HepG2 (cell line): ENCODE results near the gene KIAA0232. TPM values are rescaled to one million over a fixed set of nuclear protein-coding genes. Genes with fewer than 3 reads are reported as not detected.

Experiments used
- ATAC-seq: fragments of 200-7000 bp; cut with Tn5 transposase; 3 replicates; pipeline ENCODE4 v1.9.1; 2020; ENCODE audit warnings: mild to moderate bottlenecking, moderate library complexity
- BruUV-seq: library from RNA; stranded (reverse); fragments of 400-500 nt; replicated peaks from 2 replicates; lab custom pipeline; 2021; lab: Mats Ljungman, UMichigan
- CTCF ChIA-PET: fragments of 300-600 bp; formaldehyde crosslinking; extraction: SDS; loops from one replicate; lab custom pipeline; 2021; ENCODE audit warnings: low total read pairs, inconsistent platforms, low intra/inter-chr PET ratio; lab: Yijun Ruan, JAX
- POLR2A ChIA-PET: fragments of 350-600 bp; sonication (Branson Sonifier 250); formaldehyde crosslinking; loops from one replicate; lab custom pipeline; 2020; ENCODE audit warnings: antibody characterized with exemption, inconsistent platforms; lab: Yijun Ruan, JAX
- DNase-seq: peaks from one replicate; pipeline ENCODE4 v3.0.0-alpha.2; 2015; ENCODE audit warnings: low spot score
- FAIRE-seq: peaks from 3 replicates; lab custom pipeline; 2011; peaks lifted over from hg19 to GRCh38; lab: Jason Lieb, UNC
- H2AFZ ChIP-seq: one replicate; pipeline ENCODE4 v1.6.1; 2011; ENCODE audit warnings: low read length, inconsistent platforms
- H3K27ac ChIP-seq: fragments of 300-600 bp; 3 replicates; pipeline ENCODE4 v1.8.0; 2011; ENCODE audit warnings: mixed run types, mild to moderate bottlenecking, mixed read lengths, low read length, inconsistent platforms; ENCODE audit not compliant: insufficient read depth; ENCODE audit errors: extremely low read length
- H3K27me3 ChIP-seq, 2 experiments: fragments of 200-600 bp in 1 of 2; 2 replicates in 1 of 2; 3 replicates in 1 of 2; pipeline versions ENCODE4 v1.6.0 to v1.8.0; 2011; ENCODE audit warnings: low read length in 2 of 2, mild to moderate bottlenecking in 2 of 2, moderate library complexity in 2 of 2, inconsistent platforms in 1 of 2; ENCODE audit not compliant: insufficient read depth in 2 of 2, control insufficient read depth in 1 of 2
- H3K36me3 ChIP-seq, 2 experiments: fragments of 200-600 bp in 1 of 2; replicated peaks in 1 of 2; 2 replicates in 1 of 2; 3 replicates in 1 of 2; pipeline versions ENCODE4 v1.5.1 to v1.8.0; 2011; ENCODE audit warnings: low read length in 2 of 2, inconsistent platforms in 1 of 2; ENCODE audit not compliant: insufficient read depth in 2 of 2, control insufficient read depth in 1 of 2
- H3K4me1 ChIP-seq: 2 replicates; pipeline ENCODE4 v1.5.1; 2012; ENCODE audit warnings: low read length, inconsistent platforms; ENCODE audit not compliant: insufficient read depth
- H3K4me2 ChIP-seq: 2 replicates; pipeline ENCODE4 v1.6.0; 2011; ENCODE audit warnings: low read depth, low read length, inconsistent platforms
- H3K4me3 ChIP-seq, 3 experiments: fragments of 200-600 bp in 1 of 3; sonication (generic), shearing (Covaris generic) in 1 of 3; replicated peaks in 1 of 3; 2 replicates each; pipeline ENCODE4 v1.5.1; 2011 to 2016; ENCODE audit warnings: low read length in 3 of 3, inconsistent platforms in 2 of 3, low read depth in 2 of 3, mild to moderate bottlenecking in 2 of 3, control low read depth in 1 of 3, mixed read lengths in 1 of 3; ENCODE audit not compliant: insufficient read depth in 1 of 3
- H3K79me2 ChIP-seq: one replicate; pipeline ENCODE4 v1.6.1; 2011; ENCODE audit warnings: low read length, inconsistent platforms; ENCODE audit not compliant: insufficient read depth
- H3K9ac ChIP-seq: 2 replicates; pipeline ENCODE4 v1.6.0; 2011; ENCODE audit warnings: mild to moderate bottlenecking, low read depth, low read length, inconsistent platforms; ENCODE audit not compliant: insufficient read depth
- H3K9me3 ChIP-seq: 2 replicates; pipeline ENCODE4 v1.5.1; 2012; ENCODE audit warnings: mild to moderate bottlenecking, low read length
- H4K20me1 ChIP-seq: 2 replicates; pipeline ENCODE4 v1.6.0; 2011; ENCODE audit warnings: inconsistent platforms, mild to moderate bottlenecking, low read length, moderate library complexity; ENCODE audit not compliant: insufficient read depth
- ATF7-NPFF ChIP-seq: sonication (generic); formaldehyde crosslinking; IDR thresholded peaks from 2 replicates; pipeline ENCODE4 v1.8.1; 2023; ENCODE audit warnings: mild to moderate bottlenecking, low read depth, missing genetic modification reagents, moderate library complexity
- JUND ChIP-seq: sonication (generic); formaldehyde crosslinking; IDR thresholded peaks from 2 replicates; pipeline ENCODE4 v1.8.0; 2022; ENCODE audit warnings: mild to moderate bottlenecking, missing genetic modification reagents
- MIER2 ChIP-seq: IDR thresholded peaks from 2 replicates; pipeline ENCODE4 v1.6.1; 2016; ENCODE audit warnings: missing biosample characterization, missing genetic modification reagents
- RARA ChIP-seq: IDR thresholded peaks from 2 replicates; pipeline ENCODE4 v1.6.1; 2016; ENCODE audit warnings: missing genetic modification reagents, missing compliant biosample characterization
- REL ChIP-seq: sonication (generic); formaldehyde crosslinking; conservative IDR thresholded peaks from 2 replicates; pipeline ENCODE4 v1.8.0; 2022; ENCODE audit warnings: mild to moderate bottlenecking, missing genetic modification reagents, moderate library complexity
- SALL1 ChIP-seq: sonication (generic); formaldehyde crosslinking; IDR thresholded peaks from 2 replicates; pipeline ENCODE4 v1.8.0; 2022; ENCODE audit warnings: mild to moderate bottlenecking, missing genetic modification reagents
- THYN1 ChIP-seq: sonication (generic); formaldehyde crosslinking; IDR thresholded peaks from 2 replicates; pipeline ENCODE4 v1.8.1; 2023; ENCODE audit warnings: low read depth, mild to moderate bottlenecking, moderate library complexity, missing genetic modification reagents, borderline replicate concordance
- WGBS: methylation state at CpG from one replicate; pipeline ENCODE4 v1.1.6; 2017; ENCODE audit warnings: low lambda C conversion rate; 5-methylcytosine and 5-hydroxymethylcytosine counted together
- in situ Hi-C: cut with HindIII; loops from 2 replicates; pipeline ENCODE4 v1.10.0; 2017; ENCODE audit warnings: low pct_unique_long_range_greater_than_20kb; ENCODE audit not compliant: extremely low pct_ligation_motif_present
- intact Hi-C: fragments of 100-400 bp; cut with micrococcal nuclease; formaldehyde crosslinking; loops from one replicate; pipeline ENCODE4 v1.10.0; 2022; ENCODE audit not compliant: unreplicated experiment
- polyA plus RNA-seq, 8 experiments: library from polyadenylated mRNA; depleted of rRNA in 3 of 8; stranded (reverse) in 7 of 8; unstranded in 1 of 8; fragments of >200 nt; fragmentation: Illumina TruSeq in 4 of 8; extraction: Trizol in 4 of 8; gene quantifications; 2 replicates each; pipeline versions ENCODE4 v1.2.1 to v1.2.3, GENCODE V29; 2011 to 2016; ENCODE audit warnings: low read depth in 4 of 8, missing spikeins in 1 of 8, mixed read lengths in 1 of 8; ENCODE audit not compliant: insufficient read depth in 1 of 8
- total RNA-seq, 5 experiments: library from RNA; depleted of rRNA; stranded (reverse); fragments of >200 nt; fragmentation: Illumina TruSeq; extraction: Trizol; gene quantifications; 2 replicates each; pipeline ENCODE4 v1.2.3, GENCODE V29; 2016; ENCODE audit warnings: low read depth in 1 of 5
- TF ChIP-seq, protein P1 (sequence below): sonication (generic); formaldehyde crosslinking; IDR thresholded peaks from 2 replicates; pipeline ENCODE4 v1.4.0; 2020; ENCODE audit warnings: mild to moderate bottlenecking, missing genetic modification reagents
- TF ChIP-seq, protein P2 (sequence below): fragments of 450-650 bp; IDR thresholded peaks from 2 replicates; pipeline ENCODE4 v1.6.1; 2016
- TF ChIP-seq, protein P3 (sequence below): sonication (generic); formaldehyde crosslinking; IDR thresholded peaks from 2 replicates; pipeline ENCODE4 v1.5.1; 2020; ENCODE audit warnings: missing genetic modification reagents, mild to moderate bottlenecking, borderline replicate concordance
- TF ChIP-seq, protein P4 (sequence below): sonication (generic); formaldehyde crosslinking; IDR thresholded peaks from 2 replicates; pipeline ENCODE4 v1.5.1; 2020; ENCODE audit warnings: mild to moderate bottlenecking, missing genetic modification reagents
- TF ChIP-seq, protein P5 (sequence below): sonication (generic); formaldehyde crosslinking; IDR thresholded peaks from 2 replicates; pipeline ENCODE4 v1.8.0; 2022; ENCODE audit warnings: mild to moderate bottlenecking, missing genetic modification reagents, moderate library complexity
- TF ChIP-seq, protein P6 (sequence below): sonication (generic); formaldehyde crosslinking; IDR thresholded peaks from 2 replicates; pipeline ENCODE4 v1.8.1; 2023; ENCODE audit warnings: missing genetic modification reagents, mild to moderate bottlenecking, borderline replicate concordance

The KIAA0232 gene
- total and polyA plus RNA-seq, 2 of the 13 experiments (the other 11 are each of a cell fraction or from before 2014, with no cell fraction given) = 7.8 to 17.1 TPM

DNA sequence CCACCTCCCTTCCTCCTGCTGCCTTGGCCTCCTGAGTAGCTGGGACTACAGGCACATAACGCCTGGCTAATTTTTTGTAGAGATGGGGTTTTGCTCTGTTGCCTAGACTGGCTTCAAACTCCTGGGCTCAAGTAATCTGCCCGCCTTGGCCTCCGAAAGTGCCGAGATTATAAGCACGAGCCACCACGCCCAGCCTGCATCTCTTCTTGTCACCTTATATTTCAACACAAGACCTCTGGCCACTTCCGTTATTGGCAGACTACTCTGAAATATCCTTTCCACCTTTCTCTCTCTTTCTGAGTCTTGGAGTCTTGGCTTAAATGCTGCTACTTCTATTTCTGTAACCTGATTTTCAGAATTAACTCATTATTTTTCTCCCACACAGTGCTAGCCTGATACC, 5.6 kb downstream of the KIAA0232 start:
- no peak overlapping the region for H3K4me2 ChIP-seq
- no peaks in the 10 kb centered on the region; a peak in 1 of 5 replicates for H3K27me3 ChIP-seq
- H4K20me1 ChIP-seq = peaks cover 50% of the 10 kb centered on the region
- intact Hi-C loops = no loop called here
- in situ Hi-C loops = no loop called here
- no peak overlapping the region for H3K27ac ChIP-seq
- CTCF ChIA-PET = no interaction called here
- no TSS peak for BruUV-seq
- H3K9ac ChIP-seq = no peak overlapping the region
- H3K4me3 ChIP-seq = no peak overlapping the region
- ATAC-seq (no peak), DNase-seq (no peak), FAIRE-seq (no peak)
- no peaks in the 10 kb centered on the region for H3K9me3 ChIP-seq
- POLR2A ChIA-PET = no interaction called here
- H2AFZ ChIP-seq = no peak overlapping the region
- H3K79me2 ChIP-seq = peaks cover 94% of the 10 kb centered on the region
- H3K36me3 ChIP-seq = peaks cover 1 to 29% of the 10 kb centered on the region in 2 experiments; a peak in 4 of 5 replicates
- WGBS = 92% methylated on average over 7 of the region's 7 CpGs
- peaks cover 22% of the 10 kb centered on the region for H3K4me1 ChIP-seq
- TF ChIP-seq REL (CRISPR knock-in tag) = no peak
- no peak for TF ChIP-seq MIER2
- TF ChIP-seq, protein P1, sequence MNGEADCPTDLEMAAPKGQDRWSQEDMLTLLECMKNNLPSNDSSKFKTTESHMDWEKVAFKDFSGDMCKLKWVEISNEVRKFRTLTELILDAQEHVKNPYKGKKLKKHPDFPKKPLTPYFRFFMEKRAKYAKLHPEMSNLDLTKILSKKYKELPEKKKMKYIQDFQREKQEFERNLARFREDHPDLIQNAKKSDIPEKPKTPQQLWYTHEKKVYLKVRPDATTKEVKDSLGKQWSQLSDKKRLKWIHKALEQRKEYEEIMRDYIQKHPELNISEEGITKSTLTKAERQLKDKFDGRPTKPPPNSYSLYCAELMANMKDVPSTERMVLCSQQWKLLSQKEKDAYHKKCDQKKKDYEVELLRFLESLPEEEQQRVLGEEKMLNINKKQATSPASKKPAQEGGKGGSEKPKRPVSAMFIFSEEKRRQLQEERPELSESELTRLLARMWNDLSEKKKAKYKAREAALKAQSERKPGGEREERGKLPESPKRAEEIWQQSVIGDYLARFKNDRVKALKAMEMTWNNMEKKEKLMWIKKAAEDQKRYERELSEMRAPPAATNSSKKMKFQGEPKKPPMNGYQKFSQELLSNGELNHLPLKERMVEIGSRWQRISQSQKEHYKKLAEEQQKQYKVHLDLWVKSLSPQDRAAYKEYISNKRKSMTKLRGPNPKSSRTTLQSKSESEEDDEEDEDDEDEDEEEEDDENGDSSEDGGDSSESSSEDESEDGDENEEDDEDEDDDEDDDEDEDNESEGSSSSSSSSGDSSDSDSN (CRISPR knock-in tag) = no peak
- TF ChIP-seq, protein P2, sequence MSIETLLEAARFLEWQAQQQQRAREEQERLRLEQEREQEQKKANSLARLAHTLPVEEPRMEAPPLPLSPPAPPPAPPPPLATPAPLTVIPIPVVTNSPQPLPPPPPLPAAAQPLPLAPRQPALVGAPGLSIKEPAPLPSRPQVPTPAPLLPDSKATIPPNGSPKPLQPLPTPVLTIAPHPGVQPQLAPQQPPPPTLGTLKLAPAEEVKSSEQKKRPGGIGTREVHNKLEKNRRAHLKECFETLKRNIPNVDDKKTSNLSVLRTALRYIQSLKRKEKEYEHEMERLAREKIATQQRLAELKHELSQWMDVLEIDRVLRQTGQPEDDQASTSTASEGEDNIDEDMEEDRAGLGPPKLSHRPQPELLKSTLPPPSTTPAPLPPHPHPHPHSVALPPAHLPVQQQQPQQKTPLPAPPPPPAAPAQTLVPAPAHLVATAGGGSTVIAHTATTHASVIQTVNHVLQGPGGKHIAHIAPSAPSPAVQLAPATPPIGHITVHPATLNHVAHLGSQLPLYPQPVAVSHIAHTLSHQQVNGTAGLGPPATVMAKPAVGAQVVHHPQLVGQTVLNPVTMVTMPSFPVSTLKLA = no peak
- TF ChIP-seq THYN1 (CRISPR knock-in tag) = no peak
- TF ChIP-seq, protein P3, sequence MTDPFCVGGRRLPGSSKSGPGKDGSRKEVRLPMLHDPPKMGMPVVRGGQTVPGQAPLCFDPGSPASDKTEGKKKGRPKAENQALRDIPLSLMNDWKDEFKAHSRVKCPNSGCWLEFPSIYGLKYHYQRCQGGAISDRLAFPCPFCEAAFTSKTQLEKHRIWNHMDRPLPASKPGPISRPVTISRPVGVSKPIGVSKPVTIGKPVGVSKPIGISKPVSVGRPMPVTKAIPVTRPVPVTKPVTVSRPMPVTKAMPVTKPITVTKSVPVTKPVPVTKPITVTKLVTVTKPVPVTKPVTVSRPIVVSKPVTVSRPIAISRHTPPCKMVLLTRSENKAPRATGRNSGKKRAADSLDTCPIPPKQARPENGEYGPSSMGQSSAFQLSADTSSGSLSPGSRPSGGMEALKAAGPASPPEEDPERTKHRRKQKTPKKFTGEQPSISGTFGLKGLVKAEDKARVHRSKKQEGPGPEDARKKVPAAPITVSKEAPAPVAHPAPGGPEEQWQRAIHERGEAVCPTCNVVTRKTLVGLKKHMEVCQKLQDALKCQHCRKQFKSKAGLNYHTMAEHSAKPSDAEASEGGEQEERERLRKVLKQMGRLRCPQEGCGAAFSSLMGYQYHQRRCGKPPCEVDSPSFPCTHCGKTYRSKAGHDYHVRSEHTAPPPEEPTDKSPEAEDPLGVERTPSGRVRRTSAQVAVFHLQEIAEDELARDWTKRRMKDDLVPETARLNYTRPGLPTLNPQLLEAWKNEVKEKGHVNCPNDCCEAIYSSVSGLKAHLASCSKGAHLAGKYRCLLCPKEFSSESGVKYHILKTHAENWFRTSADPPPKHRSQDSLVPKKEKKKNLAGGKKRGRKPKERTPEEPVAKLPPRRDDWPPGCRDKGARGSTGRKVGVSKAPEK (CRISPR knock-in tag) = no peak
- no peak for TF ChIP-seq RARA (CRISPR knock-in tag)
- no peak for TF ChIP-seq SALL1 (CRISPR knock-in tag)
- TF ChIP-seq, protein P4, sequence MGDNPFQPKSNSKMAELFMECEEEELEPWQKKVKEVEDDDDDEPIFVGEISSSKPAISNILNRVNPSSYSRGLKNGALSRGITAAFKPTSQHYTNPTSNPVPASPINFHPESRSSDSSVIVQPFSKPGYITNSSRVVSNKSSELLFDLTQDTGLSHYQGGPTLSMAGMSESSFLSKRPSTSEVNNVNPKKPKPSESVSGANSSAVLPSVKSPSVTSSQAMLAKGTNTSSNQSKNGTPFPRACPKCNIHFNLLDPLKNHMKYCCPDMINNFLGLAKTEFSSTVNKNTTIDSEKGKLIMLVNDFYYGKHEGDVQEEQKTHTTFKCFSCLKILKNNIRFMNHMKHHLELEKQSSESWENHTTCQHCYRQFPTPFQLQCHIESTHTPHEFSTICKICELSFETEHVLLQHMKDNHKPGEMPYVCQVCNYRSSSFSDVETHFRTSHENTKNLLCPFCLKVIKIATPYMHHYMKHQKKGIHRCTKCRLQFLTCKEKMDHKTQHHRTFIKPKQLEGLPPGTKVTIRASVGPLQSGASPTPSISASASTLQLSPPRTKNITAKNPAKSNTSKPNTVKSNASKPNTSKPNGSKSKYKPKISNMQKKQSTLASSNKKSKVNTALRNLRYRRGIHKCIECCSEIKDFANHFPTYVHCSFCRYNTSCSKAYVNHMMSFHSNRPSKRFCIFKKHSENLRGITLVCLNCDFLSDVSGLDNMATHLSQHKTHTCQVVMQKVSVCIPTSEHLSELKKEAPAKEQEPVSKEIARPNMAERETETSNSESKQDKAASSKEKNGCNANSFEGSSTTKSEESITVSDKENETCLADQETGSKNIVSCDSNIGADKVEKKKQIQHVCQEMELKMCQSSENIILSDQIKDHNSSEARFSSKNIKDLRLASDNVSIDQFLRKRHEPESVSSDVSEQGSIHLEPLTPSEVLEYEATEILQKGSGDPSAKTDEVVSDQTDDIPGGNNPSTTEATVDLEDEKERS (CRISPR knock-in tag) = no peak
- no peak for TF ChIP-seq JUND (CRISPR knock-in tag)
- TF ChIP-seq ATF7-NPFF = no peak
- TF ChIP-seq, protein P5, sequence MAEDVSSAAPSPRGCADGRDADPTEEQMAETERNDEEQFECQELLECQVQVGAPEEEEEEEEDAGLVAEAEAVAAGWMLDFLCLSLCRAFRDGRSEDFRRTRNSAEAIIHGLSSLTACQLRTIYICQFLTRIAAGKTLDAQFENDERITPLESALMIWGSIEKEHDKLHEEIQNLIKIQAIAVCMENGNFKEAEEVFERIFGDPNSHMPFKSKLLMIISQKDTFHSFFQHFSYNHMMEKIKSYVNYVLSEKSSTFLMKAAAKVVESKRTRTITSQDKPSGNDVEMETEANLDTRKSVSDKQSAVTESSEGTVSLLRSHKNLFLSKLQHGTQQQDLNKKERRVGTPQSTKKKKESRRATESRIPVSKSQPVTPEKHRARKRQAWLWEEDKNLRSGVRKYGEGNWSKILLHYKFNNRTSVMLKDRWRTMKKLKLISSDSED (CRISPR knock-in tag) = no peak
- TF ChIP-seq, protein P6, sequence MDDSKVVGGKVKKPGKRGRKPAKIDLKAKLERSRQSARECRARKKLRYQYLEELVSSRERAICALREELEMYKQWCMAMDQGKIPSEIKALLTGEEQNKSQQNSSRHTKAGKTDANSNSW = no peak
